Activated naive CD4-positive, alpha-beta T cell treated with anti-CD3 and anti-CD28 coated beads, Interleukin-2, amount 50 U/mL, for 72 hours (primary cell): Measurements from ENCODE around the gene METTL8. TPM values are rescaled to one million over a fixed set of nuclear protein-coding genes. Genes with fewer than 3 reads are reported as not detected.

Experiments
- ATAC-seq, 2 donors: fragments of 150-1000 bp; cut with Tn5 transposase; 2 replicates each; pipeline ENCODE4 v1.10.0; 2021; ENCODE audit warnings: mild to moderate bottlenecking in 2 of 2, moderate library complexity in 2 of 2
- DNase-seq, 2 donors: peaks; one replicate each; pipeline ENCODE4 v3.0.0; 2021 to 2022; ENCODE audit warnings: low spot score in 2 of 2
- H3K27ac Mint-ChIP-seq, 2 donors: one replicate each; pipeline ENCODE4 v1.8.0; 2022; ENCODE audit warnings: mild to moderate bottlenecking in 2 of 2, mixed read lengths in 2 of 2
- H3K36me3 Mint-ChIP-seq, 2 donors: one replicate each; pipeline ENCODE4 v1.8.0; 2022; ENCODE audit warnings: mixed read lengths in 2 of 2
- H3K9me3 Mint-ChIP-seq, 2 donors: one replicate each; pipeline ENCODE4 v1.8.0; 2022; ENCODE audit warnings: mixed read lengths in 2 of 2
- total RNA-seq, 2 donors: library from RNA; stranded (reverse); gene quantifications; one replicate each; pipeline ENCODE4 v1.2.3, GENCODE V29; 2022

The METTL8 gene
- total RNA-seq, 2 donors from 2014 or later = 20.0 to 43.1 TPM

- H3K36me3 Mint-ChIP-seq = peaks cover 0 to 7% of the 10 kb centered on the region in 2 donors
- no peaks in the 10 kb centered on the region for H3K9me3 Mint-ChIP-seq
Observed at GRCh38 chr2:171344182-171344581, 89.6 kb downstream of the METTL8 start.

GRCh38 chr2:171342067-171342413 lies 91.8 kb downstream of the METTL8 start:
- no peak for DNase-seq
- no peaks in the 10 kb centered on the region for H3K9me3 Mint-ChIP-seq
- ATAC-seq = no peak
- H3K27ac Mint-ChIP-seq = no peak overlapping the region
- H3K36me3 Mint-ChIP-seq = peaks cover 0 to 14% of the 10 kb centered on the region in 2 donors

More at GRCh38 chr2:171344182-171344581, 89.6 kb downstream of the METTL8 start:
- DNase-seq = no peak
- no peak overlapping the region for H3K27ac Mint-ChIP-seq
- ATAC-seq = peak in 1 of 2 donors; percentile 74

- no peak overlapping the region for H3K27ac Mint-ChIP-seq
- no peak for DNase-seq
- H3K36me3 Mint-ChIP-seq = peaks cover 0 to 14% of the 10 kb centered on the region in 2 donors
- H3K9me3 Mint-ChIP-seq = no peaks in the 10 kb centered on the region
- ATAC-seq = no peak
Observed at GRCh38 chr2:171341394-171342066, 92.3 kb downstream of the METTL8 start.

- Mint-ChIP-seq H3K9me3 (no peaks in the 10 kb centered on the region), H3K36me3 (peaks cover 0 to 9% of the 10 kb centered on the region in 2 donors), H3K27ac (no peak overlapping the region)
- ATAC-seq (no peak), DNase-seq (no peak)
Observed at GRCh38 chr2:171334946-171335345, 98.8 kb downstream of the METTL8 start.

GRCh38 chr2:171334171-171334570 lies 99.6 kb downstream of the METTL8 start:
- ATAC-seq (no peak), DNase-seq (no peak)
- Mint-ChIP-seq H3K27ac (no peak overlapping the region), H3K9me3 (no peaks in the 10 kb centered on the region), H3K36me3 (peaks cover 0 to 17% of the 10 kb centered on the region in 2 donors)

GRCh38 chr2:171330155-171330956 lies 103.4 kb downstream of the METTL8 start:
- H3K27ac Mint-ChIP-seq = peak overlapping the region; percentile 63 to 66
- ATAC-seq = no peak
- H3K36me3 Mint-ChIP-seq = peaks cover 0 to 25% of the 10 kb centered on the region in 2 donors
- H3K9me3 Mint-ChIP-seq = no peaks in the 10 kb centered on the region
- DNase-seq = no peak

GRCh38 chr2:171327043-171327496 lies 106.7 kb downstream of the METTL8 start:
- no peak for DNase-seq
- no peak for ATAC-seq
- peaks cover 8 to 46% of the 10 kb centered on the region in 2 donors for H3K36me3 Mint-ChIP-seq
- peak overlapping the region; percentile 13 to 78 for H3K27ac Mint-ChIP-seq
- H3K9me3 Mint-ChIP-seq = no peaks in the 10 kb centered on the region

- peaks cover 8 to 53% of the 10 kb centered on the region in 2 donors for H3K36me3 Mint-ChIP-seq
Observed at GRCh38 chr2:171325886-171326585, 107.8 kb downstream of the METTL8 start.

GRCh38 chr2:171323971-171324528 lies 109.7 kb downstream of the METTL8 start:
- H3K27ac Mint-ChIP-seq = peak overlapping the region in 1 of 2 donors; percentile 17
- H3K36me3 Mint-ChIP-seq = peaks cover 8 to 53% of the 10 kb centered on the region in 2 donors
- peaks cover 0 to 3% of the 10 kb centered on the region in 2 donors for H3K9me3 Mint-ChIP-seq
- ATAC-seq = no peak
- no peak for DNase-seq

More at GRCh38 chr2:171325886-171326585, 107.8 kb downstream of the METTL8 start:
- DNase-seq (no peak), ATAC-seq (peak; percentile 92 to 96)
- H3K9me3 Mint-ChIP-seq = no peaks in the 10 kb centered on the region
- peak overlapping the region; percentile 78 to 87 for H3K27ac Mint-ChIP-seq

GRCh38 chr2:171322928-171323327 lies 110.9 kb downstream of the METTL8 start:
- Mint-ChIP-seq H3K27ac (no peak overlapping the region), H3K36me3 (peaks cover 8 to 49% of the 10 kb centered on the region in 2 donors), H3K9me3 (peaks cover 0 to 3% of the 10 kb centered on the region in 2 donors)
- ATAC-seq (no peak), DNase-seq (no peak)

- DNase-seq (no peak), ATAC-seq (no peak)
- H3K27ac Mint-ChIP-seq = peak overlapping the region; percentile 92 to 99
- H3K36me3 Mint-ChIP-seq = peaks cover 8 to 58% of the 10 kb centered on the region in 2 donors
- H3K9me3 Mint-ChIP-seq = peaks cover 0 to 3% of the 10 kb centered on the region in 2 donors
Observed at GRCh38 chr2:171320731-171321130, 113.1 kb downstream of the METTL8 start.

GRCh38 chr2:171320208-171320621 lies 113.6 kb downstream of the METTL8 start:
- no peak for DNase-seq
- Mint-ChIP-seq H3K9me3 (peaks cover 0 to 3% of the 10 kb centered on the region in 2 donors), H3K27ac (peak overlapping the region; percentile 92 to 99), H3K36me3 (peaks cover 8 to 60% of the 10 kb centered on the region in 2 donors)
- no peak for ATAC-seq

GRCh38 chr2:171319164-171319810 lies 114.5 kb downstream of the METTL8 start:
- DNase-seq (peak; percentile 60 to 62), ATAC-seq (peak; percentile 84 to 92)
- Mint-ChIP-seq H3K36me3 (peaks cover 5 to 62% of the 10 kb centered on the region in 2 donors), H3K9me3 (peaks cover 0 to 3% of the 10 kb centered on the region in 2 donors), H3K27ac (peak overlapping the region; percentile 92 to 99)

GRCh38 chr2:171318463-171318934 lies 115.3 kb downstream of the METTL8 start:
- ATAC-seq = peak; percentile 31 to 43
- DNase-seq = peak in 1 of 2 donors; percentile 27
- Mint-ChIP-seq H3K9me3 (peaks cover 3 to 4% of the 10 kb centered on the region in 2 donors), H3K36me3 (peaks cover 0 to 61% of the 10 kb centered on the region in 2 donors), H3K27ac (peak overlapping the region; percentile 92 to 99)

- Mint-ChIP-seq H3K9me3 (peaks cover 3 to 4% of the 10 kb centered on the region in 2 donors), H3K36me3 (peaks cover 2 to 56% of the 10 kb centered on the region in 2 donors), H3K27ac (peak overlapping the region; percentile 92 to 99)
- DNase-seq (peak in 1 of 2 donors; percentile 38), ATAC-seq (peak; percentile 10 to 60)
Observed at GRCh38 chr2:171317492-171318125, 116.2 kb downstream of the METTL8 start.
